ENCODE measurements around the gene TMEM87A.
"Not testable (repeated sequence)": the region's sequence is repeated elsewhere in the genome, so short reads cannot be mapped to it uniquely, and the experiment has no call there.

The TMEM87A gene, protein sequence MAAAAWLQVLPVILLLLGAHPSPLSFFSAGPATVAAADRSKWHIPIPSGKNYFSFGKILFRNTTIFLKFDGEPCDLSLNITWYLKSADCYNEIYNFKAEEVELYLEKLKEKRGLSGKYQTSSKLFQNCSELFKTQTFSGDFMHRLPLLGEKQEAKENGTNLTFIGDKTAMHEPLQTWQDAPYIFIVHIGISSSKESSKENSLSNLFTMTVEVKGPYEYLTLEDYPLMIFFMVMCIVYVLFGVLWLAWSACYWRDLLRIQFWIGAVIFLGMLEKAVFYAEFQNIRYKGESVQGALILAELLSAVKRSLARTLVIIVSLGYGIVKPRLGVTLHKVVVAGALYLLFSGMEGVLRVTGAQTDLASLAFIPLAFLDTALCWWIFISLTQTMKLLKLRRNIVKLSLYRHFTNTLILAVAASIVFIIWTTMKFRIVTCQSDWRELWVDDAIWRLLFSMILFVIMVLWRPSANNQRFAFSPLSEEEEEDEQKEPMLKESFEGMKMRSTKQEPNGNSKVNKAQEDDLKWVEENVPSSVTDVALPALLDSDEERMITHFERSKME

GRCh38 chr15:42272939-42273899 is at the start of gene TMEM87A, which contains the start of gene GANC:
Gene TMEM87A, minus strand, starts transcription at chr15:42273433. Its CDS starts 35 bp downstream, at chr15:42273398.
Gene GANC, plus strand, starts transcription at chr15:42273201. Its CDS starts 1,281 bp downstream, at chr15:42274482.
- peak; percentile 96 for DNase-seq (ENCODE audit: low read depth, low spot score)

- no peak for DNase-seq (ENCODE audit: low read depth, low spot score)
Measured at GRCh38 chr15:42319206-42319605, 46.0 kb upstream of the TMEM87A start.

- DNase-seq (ENCODE audit: low read depth, low spot score), result not testable (repeated sequence)
Measured at GRCh38 chr15:42316282-42316805, 43.1 kb upstream of the TMEM87A start.

DNA sequence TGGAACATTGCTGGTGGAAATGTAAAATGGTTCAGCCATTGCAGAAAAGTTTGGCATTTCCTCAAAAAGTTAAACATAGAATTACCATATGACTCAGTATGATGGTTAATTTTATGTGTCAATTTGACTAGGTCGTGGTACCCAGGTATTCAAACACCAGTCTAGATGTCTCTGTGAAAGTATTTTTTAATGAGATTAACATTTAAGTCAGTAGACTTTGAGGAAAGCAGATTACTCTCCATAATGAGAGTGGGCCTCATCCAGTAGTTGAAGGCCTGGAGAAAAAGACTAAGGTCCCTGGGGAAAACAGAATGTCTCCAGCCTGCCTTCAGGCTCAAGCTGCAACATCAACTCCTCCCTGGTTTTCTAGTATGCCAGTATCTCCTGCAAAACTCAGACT is 42.3 kb upstream of the TMEM87A start:
- no peak for DNase-seq (ENCODE audit: low read depth, low spot score)

DNA sequence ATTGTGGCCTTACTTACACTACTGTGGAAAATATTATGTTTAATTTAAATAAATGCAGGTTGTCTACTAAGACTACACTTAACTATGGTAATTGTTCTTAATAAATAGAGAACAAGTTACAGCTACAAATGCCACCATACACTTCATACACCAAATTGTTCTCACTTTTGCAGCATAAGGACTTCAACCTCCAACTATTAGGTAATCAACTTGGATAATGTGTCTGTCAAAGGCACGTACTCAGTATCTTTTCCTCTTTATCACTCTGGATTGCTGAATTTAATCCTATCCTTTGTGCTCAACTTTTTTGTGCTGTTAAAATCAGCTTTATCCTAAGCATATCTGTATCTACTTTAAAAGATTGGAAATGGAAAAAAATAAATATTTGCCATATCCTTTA is 41.6 kb upstream of the TMEM87A start:
- DNase-seq (ENCODE audit: low read depth, low spot score), result no peak

DNA sequence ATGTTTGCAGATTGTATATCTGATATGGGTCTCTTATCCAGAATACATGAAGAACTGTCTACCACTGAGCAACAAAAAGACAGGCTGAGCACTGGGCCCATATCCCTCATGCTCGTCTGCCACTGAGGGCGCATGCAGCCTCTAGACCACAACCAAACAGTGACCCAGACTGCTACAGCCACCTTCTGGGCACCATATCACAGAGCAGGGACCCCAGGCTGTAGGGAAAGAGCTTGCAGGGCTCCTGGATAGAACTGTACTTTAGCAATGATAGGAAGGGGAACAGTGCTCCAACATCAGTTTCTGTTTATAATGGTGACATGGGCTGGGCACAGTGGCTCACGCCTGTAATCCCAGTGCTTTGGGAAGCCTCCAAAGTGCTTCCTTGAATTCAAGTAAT is 40.2 kb upstream of the TMEM87A start:
- no peak for DNase-seq (ENCODE audit: low read depth, low spot score)

- DNase-seq (ENCODE audit: low read depth, low spot score), result no peak
Measured at GRCh38 chr15:42306681-42307080, 33.4 kb upstream of the TMEM87A start.

DNA sequence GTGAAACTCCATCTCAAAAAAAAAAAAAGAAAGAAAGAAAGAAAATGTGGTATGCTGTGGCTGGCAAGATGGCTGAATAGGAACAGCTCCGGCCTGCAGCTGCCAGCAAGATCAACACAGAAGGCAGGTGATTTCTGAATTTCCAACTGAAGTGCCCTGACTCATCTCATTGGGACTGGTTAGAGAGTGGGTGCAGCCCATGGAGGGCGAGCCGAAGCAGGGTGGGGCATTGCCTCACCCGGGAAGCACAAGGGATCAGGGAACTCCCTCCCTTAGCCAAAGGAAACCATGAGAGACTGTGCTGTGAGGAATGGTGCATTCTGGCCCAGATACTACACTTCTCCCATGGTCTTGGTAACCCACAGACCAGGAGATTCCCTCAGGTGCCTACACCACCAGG is 27.8 kb upstream of the TMEM87A start:
- not testable (repeated sequence) for DNase-seq (ENCODE audit: low read depth, low spot score)

DNA sequence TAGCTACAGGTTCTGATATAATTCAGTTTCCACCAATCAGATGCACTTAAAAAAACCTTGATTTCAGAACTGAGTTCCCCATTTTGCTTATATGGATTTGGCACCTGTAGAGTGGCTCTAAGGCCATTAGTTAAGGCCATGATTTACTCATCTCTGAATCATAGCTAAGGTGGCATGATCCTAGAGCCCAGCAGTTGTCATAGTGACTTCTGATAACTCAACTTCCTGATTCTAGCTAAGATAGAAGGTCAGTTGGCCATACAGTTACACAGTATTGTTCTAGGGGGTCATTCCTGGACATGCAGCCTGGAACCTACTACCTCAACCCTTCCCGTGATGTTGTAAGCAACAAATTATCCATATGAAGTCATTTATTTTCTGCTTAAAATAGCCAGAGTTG is 15.9 kb upstream of the TMEM87A start:
- no peak for DNase-seq (ENCODE audit: low read depth, low spot score)

- no peak for DNase-seq (ENCODE audit: low read depth, low spot score)
Measured at GRCh38 chr15:42287931-42288330, 14.7 kb upstream of the TMEM87A start.

GRCh38 chr15:42286445-42287029 is 13.3 kb upstream of the TMEM87A start:
- DNase-seq (ENCODE audit: low read depth, low spot score), result no peak

GRCh38 chr15:42285034-42285433 is 11.8 kb upstream of the TMEM87A start:
- DNase-seq (ENCODE audit: low read depth, low spot score), result no peak

DNA sequence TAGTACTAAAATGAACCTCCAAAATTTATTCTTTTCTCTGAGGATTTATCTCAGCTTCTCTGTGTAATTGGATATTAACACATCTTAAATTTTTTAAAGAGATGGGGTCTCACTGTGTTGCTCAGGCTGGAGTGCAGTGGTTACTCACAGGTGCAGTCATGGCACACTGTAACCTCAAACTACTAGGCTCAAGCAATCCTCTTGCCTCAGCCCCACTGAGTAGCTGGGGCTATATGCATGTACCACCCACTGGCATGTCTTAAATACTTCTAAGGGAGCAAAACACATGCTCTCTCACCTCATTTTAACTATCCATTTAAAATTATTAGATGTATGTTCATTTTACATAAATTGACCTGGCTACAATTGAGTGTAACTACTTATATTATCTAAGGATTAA is 11.3 kb upstream of the TMEM87A start:
- no peak for DNase-seq (ENCODE audit: low read depth, low spot score)

DNA sequence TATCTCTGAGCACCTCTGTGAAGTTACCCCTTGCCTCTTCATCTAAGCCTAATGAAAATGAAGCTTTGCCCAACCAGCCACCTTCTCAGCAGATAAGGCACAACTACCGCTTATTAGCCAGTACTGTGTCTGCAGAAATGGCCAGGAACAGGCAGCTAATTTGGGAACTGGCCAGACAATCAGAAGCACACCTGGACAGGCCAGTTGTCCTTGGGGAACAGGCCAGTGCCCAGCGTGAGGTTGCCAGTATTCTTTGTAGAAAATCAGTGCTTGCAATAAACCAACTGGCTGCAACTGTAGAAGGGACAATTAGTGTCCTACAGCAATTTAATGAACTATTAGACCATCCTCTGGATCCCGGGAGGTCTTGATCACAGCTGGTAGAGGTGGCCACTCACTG is 10.4 kb upstream of the TMEM87A start:
- DNase-seq (ENCODE audit: low read depth, low spot score), result no peak

DNA sequence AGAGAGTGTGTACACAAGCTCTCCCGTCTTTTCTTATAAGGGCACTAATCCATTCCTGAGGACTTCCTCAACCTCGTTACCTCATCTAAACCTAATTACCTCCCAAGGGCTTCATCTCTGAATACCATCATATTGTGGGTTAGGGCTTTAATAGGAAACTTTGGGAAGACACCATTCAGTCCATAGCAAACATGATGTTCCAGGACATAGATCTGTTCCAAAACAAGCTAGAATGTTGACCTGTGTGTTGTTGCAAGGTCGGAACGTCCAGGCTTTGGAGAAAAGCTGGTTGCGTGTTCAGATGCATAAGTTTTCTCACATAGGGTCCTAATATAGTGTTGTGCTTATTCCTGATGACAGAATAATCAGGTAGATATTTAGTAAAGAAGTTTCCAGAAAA is 9.7 kb upstream of the TMEM87A start:
- DNase-seq (ENCODE audit: low read depth, low spot score), result no peak

- DNase-seq (ENCODE audit: low read depth, low spot score), result no peak
Measured at GRCh38 chr15:42282344-42282743, 9.1 kb upstream of the TMEM87A start.

- DNase-seq (ENCODE audit: low read depth, low spot score), result no peak
Measured at GRCh38 chr15:42279234-42279723, 6.0 kb upstream of the TMEM87A start.

- no peak for DNase-seq (ENCODE audit: low read depth, low spot score)
Measured at GRCh38 chr15:42276762-42277161, 3.5 kb upstream of the TMEM87A start.

DNA sequence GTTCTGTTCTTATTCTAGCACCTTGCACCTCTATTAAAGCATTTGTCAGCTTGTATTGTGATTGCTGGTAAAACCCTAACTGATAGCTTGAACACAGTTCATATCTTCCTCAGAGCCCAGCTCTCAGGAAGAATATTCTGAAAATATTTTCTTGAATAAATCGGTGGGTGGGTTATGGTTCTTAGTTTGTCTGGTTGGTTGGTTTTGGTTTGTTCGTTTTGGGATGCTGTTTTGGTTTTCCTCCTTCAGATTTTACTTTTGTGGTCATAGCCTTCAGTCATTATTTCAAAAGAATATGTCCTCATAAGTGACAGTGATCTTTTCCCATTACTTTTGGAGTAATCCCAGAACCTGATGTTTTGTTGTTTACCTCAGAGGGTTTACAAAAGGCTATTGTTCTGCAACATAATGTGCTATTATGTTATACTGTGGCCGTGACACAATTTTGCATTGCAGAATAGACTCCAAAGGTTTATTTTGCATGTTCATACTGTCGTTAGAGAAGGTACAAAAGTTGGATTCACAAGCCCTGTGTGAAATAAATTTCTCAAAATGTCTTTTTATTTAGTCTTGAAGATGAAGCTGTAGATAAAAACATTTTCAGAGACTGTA is 2.7 kb upstream of the TMEM87A start:
- no peak for DNase-seq (ENCODE audit: low read depth, low spot score)

DNA sequence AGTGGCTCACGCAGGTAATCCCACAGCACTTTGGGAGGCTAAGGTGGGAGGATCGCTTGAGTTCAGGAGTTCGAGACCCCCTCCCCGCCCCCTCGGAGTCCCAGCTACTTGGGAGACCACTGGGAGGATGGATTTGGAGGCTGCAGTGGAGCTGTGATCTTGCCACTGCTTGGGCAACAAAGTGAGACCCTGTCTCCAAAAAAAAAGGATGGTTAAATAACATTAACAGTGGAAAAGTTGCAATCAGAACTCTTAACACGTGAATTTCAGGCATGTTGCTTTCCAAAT is 1.4 kb upstream of the TMEM87A start:
- DNase-seq (ENCODE audit: low read depth, low spot score), result no peak
